K562 (cell line): ENCODE measurements around the gene ITGA6. TPM values are rescaled to one million over a fixed set of nuclear protein-coding genes. Genes with fewer than 3 reads are reported as not detected.
"Not testable (repeated sequence)": the region's sequence is repeated elsewhere in the genome, so short reads cannot be mapped to it uniquely, and the experiment has no call there.

Source experiments
- ATAC-seq: fragments of 200-7000 bp; cut with Tn5 transposase; 3 replicates; pipeline ENCODE4 v1.9.1; 2020; ENCODE audit warnings: moderate library complexity
- BruUV-seq: library from RNA; stranded (reverse); fragments of 400-500 nt; replicated peaks from 2 replicates; lab custom pipeline; 2021; lab: Mats Ljungman, UMichigan
- CTCF ChIA-PET: fragments of 300-600 bp; formaldehyde crosslinking; extraction: SDS; loops from one replicate; lab custom pipeline; 2021; ENCODE audit warnings: low intra/inter-chr PET ratio; lab: Yijun Ruan, JAX
- POLR2A ChIA-PET: fragments of 300-600, 350-650 bp; sonication (Branson Sonifier 250); formaldehyde crosslinking; extraction: SDS; loops from one replicate; lab custom pipeline; 2021; ENCODE audit warnings: antibody characterized with exemption, inconsistent platforms; lab: Yijun Ruan, JAX
- DNase-seq, 4 experiments: peaks; one replicate each; pipeline versions ENCODE4 v3.0.0 to v3.0.0-alpha.2; 2011 to 2018; ENCODE audit warnings: low spot score in 3 of 4, mixed read lengths in 3 of 4; ENCODE audit errors: extremely low read depth in 1 of 4
- FAIRE-seq: peaks from 2 replicates; lab custom pipeline; 2011; peaks lifted over from hg19 to GRCh38; lab: Jason Lieb, UNC
- H2AFZ ChIP-seq: 2 replicates; pipeline ENCODE4 v1.6.0; 2011; ENCODE audit warnings: low read depth, low read length, control low read depth, inconsistent platforms
- H3K27ac ChIP-seq: fragments of 200-600 bp; 3 replicates; pipeline ENCODE4 v1.8.0; 2011; ENCODE audit warnings: low read depth, mild to moderate bottlenecking, control low read depth, inconsistent platforms, low read length, moderate library complexity, mixed read lengths; ENCODE audit errors: extremely low read depth
- H3K27me3 ChIP-seq, 2 experiments: fragments of 300-600 bp in 1 of 2; 2 replicates in 1 of 2; 3 replicates in 1 of 2; pipeline versions ENCODE4 v1.6.0 to v1.8.0; 2011; ENCODE audit warnings: inconsistent platforms in 2 of 2, low read length in 2 of 2, mild to moderate bottlenecking in 1 of 2, mixed read lengths in 1 of 2, moderate library complexity in 1 of 2; ENCODE audit not compliant: control insufficient read depth in 2 of 2, insufficient read depth in 2 of 2
- H3K36me3 ChIP-seq: fragments of 300-600 bp; 3 replicates; pipeline ENCODE4 v1.8.0; 2011; ENCODE audit warnings: mild to moderate bottlenecking, low read length, inconsistent platforms; ENCODE audit not compliant: control insufficient read depth, insufficient read depth
- H3K4me1 ChIP-seq, 2 experiments: fragments of 200-600 bp in 1 of 2; replicated peaks in 1 of 2; 2 replicates in 1 of 2; 3 replicates in 1 of 2; pipeline versions ENCODE4 v1.5.1 to v1.8.0; 2011; ENCODE audit warnings: inconsistent platforms in 2 of 2, low read length in 2 of 2, mild to moderate bottlenecking in 1 of 2, mixed read lengths in 1 of 2, moderate library complexity in 1 of 2; ENCODE audit not compliant: control insufficient read depth in 2 of 2, insufficient read depth in 2 of 2
- H3K4me2 ChIP-seq: 2 replicates; pipeline ENCODE4 v1.6.1; 2011; ENCODE audit warnings: low read length, control low read depth, inconsistent platforms, mixed read lengths; ENCODE audit not compliant: insufficient read depth
- H3K4me3 ChIP-seq: fragments of 200-600 bp; sonication (generic), shearing (Covaris generic); 2 replicates; pipeline ENCODE4 v1.5.1; 2016; ENCODE audit warnings: control low read depth, inconsistent platforms
- H3K79me2 ChIP-seq: fragments of 200-600 bp; 3 replicates; pipeline ENCODE4 v1.8.0; 2011; ENCODE audit warnings: low read length, inconsistent platforms; ENCODE audit not compliant: control insufficient read depth, insufficient read depth
- H3K9ac ChIP-seq, 2 experiments: 2 replicates each; pipeline versions ENCODE4 v1.6.0 to v1.6.1; 2011; ENCODE audit warnings: low read depth in 2 of 2, low read length in 2 of 2, control low read depth in 1 of 2, inconsistent platforms in 1 of 2, mild to moderate bottlenecking in 1 of 2, mixed read lengths in 1 of 2; ENCODE audit not compliant: insufficient read depth in 1 of 2
- H3K9me1 ChIP-seq: one replicate; pipeline ENCODE4 v1.6.0; 2011; ENCODE audit warnings: inconsistent platforms, mild to moderate bottlenecking, low read length, moderate library complexity; ENCODE audit not compliant: control insufficient read depth, insufficient read depth
- H3K9me3 ChIP-seq: replicated peaks from 2 replicates; pipeline ENCODE4 v1.5.1; 2011; ENCODE audit warnings: low read depth, low read length, inconsistent platforms; ENCODE audit not compliant: control insufficient read depth, insufficient read depth
- H4K20me1 ChIP-seq: replicated peaks from 2 replicates; pipeline ENCODE4 v1.6.1; 2011; ENCODE audit warnings: low read length, inconsistent platforms, mixed read lengths; ENCODE audit not compliant: control insufficient read depth, insufficient read depth
- HDAC2 ChIP-seq: fragments of 450-650 bp; IDR thresholded peaks from 2 replicates; pipeline ENCODE4 v1.6.1; 2016; ENCODE audit warnings: mild to moderate bottlenecking
- HMGN3 ChIP-seq: IDR thresholded peaks from 2 replicates; pipeline ENCODE4 v1.6.1; 2011; ENCODE audit warnings: borderline replicate concordance, low read depth, mild to moderate bottlenecking, mixed read lengths, low read length; ENCODE audit not compliant: insufficient read length; ENCODE audit errors: extremely low read depth
- ILF3 ChIP-seq: fragments of 450-650 bp; IDR thresholded peaks from 2 replicates; pipeline ENCODE4 v1.6.1; 2018; ENCODE audit warnings: antibody characterized with exemption, mild to moderate bottlenecking, moderate library complexity, borderline replicate concordance
- MIER1 ChIP-seq: fragments of 450-650 bp; IDR thresholded peaks from 2 replicates; pipeline ENCODE4 v1.6.1; 2016; ENCODE audit warnings: antibody characterized with exemption, mild to moderate bottlenecking, low read depth
- WGBS: fragments of 100-300 bp; shearing (Covaris generic); methylation state at CpG from one replicate; pipeline ENCODE4 v1.1.6; 2016; ENCODE audit warnings: low coverage, mixed read lengths; ENCODE audit not compliant: insufficient coverage; ENCODE audit errors: missing lambda C conversion rate; 5-methylcytosine and 5-hydroxymethylcytosine counted together
- in situ Hi-C: fragments of 300-500 bp; cut with MboI; formaldehyde crosslinking; loops from 4 replicates; pipeline ENCODE4 v1.15.0; 2018; ENCODE audit warnings: inconsistent platforms, mixed read lengths
- intact Hi-C: fragments of 100-400 bp; cut with micrococcal nuclease; formaldehyde crosslinking; loops from 2 replicates; pipeline ENCODE4 v1.14.2; 2022
- polyA plus RNA-seq, 8 experiments: library from polyadenylated mRNA; depleted of rRNA in 4 of 8; stranded (reverse) in 5 of 8; unstranded in 3 of 8; fragments of >200 nt; fragmentation: Nextera tagmentation in 2 of 8; fragmentation: Illumina TruSeq in 1 of 8; extraction: Ambion mirVana in 2 of 8; extraction: Trizol in 1 of 8; gene quantifications; 2 replicates each; pipeline versions ENCODE4 v1.2.1 to v1.2.3, GENCODE V29; 2011 to 2014; ENCODE audit warnings: inconsistent platforms in 1 of 8, missing spikeins in 1 of 8
- total RNA-seq, 7 experiments: library from RNA; depleted of rRNA in 6 of 7; stranded (reverse); fragments of >200 nt in 6 of 7; fragmentation: Illumina TruSeq in 2 of 7; extraction: Trizol in 2 of 7; gene quantifications; 2 replicates each; pipeline versions ENCODE4 v1.2.1 to v1.2.3, GENCODE V29; 2011 to 2021; ENCODE audit warnings: low replicate concordance in 1 of 7
- TF ChIP-seq, protein P1 (sequence below), 2 experiments: fragments of 200-800 bp in 1 of 2; sonication (Bioruptor generic) in 1 of 2; sonication (generic) in 1 of 2; formaldehyde crosslinking in 1 of 2; IDR thresholded peaks in 1 of 2; conservative IDR thresholded peaks in 1 of 2; 2 replicates each; pipeline versions ENCODE4 v1.5.0 to v1.6.1; 2016 to 2020; ENCODE audit warnings: missing compliant biosample characterization in 1 of 2, missing genetic modification characterization in 1 of 2, missing genetic modification reagents in 1 of 2

ITGA6 gene
- total and polyA plus RNA-seq, 9 of the 15 experiments (the other 6 are each of a cell fraction or from before 2014, with no cell fraction given) = 0.01 to 0.29 (median 0.05) TPM; not detected in 5

DNA sequence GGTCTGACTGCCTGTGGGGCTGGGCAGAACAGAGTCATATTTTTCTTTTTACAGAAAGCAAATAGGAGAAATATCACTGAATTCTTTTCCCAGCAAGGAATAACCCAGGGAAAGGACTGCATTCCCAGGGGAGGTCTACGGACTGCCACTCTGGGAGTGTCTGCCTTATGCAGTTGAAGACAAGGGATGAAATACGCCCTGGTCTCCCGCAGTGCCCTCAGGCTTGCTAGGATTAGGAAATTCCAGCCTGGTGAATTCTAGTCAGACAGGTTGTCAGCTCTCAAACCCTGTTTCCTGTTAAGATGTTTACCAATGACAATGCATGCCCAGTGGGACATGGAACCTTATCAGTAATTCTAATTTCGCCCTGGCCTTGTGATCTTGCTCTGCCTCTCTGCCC, 98.2 kb downstream of the ITGA6 start (continued):
- TF ChIP-seq, protein P1, sequence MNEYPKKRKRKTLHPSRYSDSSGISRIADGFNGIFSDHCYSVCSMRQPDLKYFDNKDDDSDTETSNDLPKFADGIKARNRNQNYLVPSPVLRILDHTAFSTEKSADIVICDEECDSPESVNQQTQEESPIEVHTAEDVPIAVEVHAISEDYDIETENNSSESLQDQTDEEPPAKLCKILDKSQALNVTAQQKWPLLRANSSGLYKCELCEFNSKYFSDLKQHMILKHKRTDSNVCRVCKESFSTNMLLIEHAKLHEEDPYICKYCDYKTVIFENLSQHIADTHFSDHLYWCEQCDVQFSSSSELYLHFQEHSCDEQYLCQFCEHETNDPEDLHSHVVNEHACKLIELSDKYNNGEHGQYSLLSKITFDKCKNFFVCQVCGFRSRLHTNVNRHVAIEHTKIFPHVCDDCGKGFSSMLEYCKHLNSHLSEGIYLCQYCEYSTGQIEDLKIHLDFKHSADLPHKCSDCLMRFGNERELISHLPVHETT (CRISPR knock-in tag; conservative IDR thresholded peaks at IDR 0.05 in 1 of 2, IDR thresholded peaks at IDR 0.05 in 1 of 2) = no peak
- TF ChIP-seq, all 486 proteins: peak for 6

DNA sequence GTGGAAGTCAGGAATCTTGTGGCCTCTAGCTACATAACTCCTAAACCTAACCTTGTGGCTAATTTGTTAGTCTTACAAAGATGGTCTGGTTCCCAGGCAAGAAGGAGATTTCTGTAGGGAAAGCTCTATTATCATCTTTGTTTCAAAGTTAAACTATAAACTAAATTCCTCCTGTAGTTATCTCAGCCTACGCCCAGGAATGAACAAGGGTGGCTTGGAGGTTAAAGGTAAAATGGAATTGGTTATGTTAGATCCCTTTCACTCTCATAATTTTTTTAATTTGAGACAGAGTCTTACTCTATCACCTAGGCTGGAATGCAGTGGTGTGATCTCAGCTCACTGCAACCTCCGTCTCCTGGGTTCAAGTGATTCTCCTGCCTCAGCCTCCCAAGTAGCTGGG, 103.9 kb downstream of the ITGA6 start:
- no peak overlapping the region for H3K4me3 ChIP-seq
- ChIA-PET CTCF (no interaction called here), POLR2A (interaction anchor here (0.6 kb wide), 1 partner anchor 66 kb away, joined by 3 read pairs; no protein-coding TSS in a partner anchor)
- intact Hi-C loops (no loop called here), in situ Hi-C loops (no loop called here)
- H3K4me1 ChIP-seq = no peaks in the 10 kb centered on the region
- H3K4me2 ChIP-seq = no peak overlapping the region
- H3K9ac ChIP-seq = no peak overlapping the region
- ATAC-seq (no peak), DNase-seq (no peak), FAIRE-seq (no peak)
- no peaks in the 10 kb centered on the region for H3K36me3 ChIP-seq
- H3K9me1 ChIP-seq = no peaks in the 10 kb centered on the region
- no peaks in the 10 kb centered on the region for H3K79me2 ChIP-seq
- no peaks in the 10 kb centered on the region for H3K27me3 ChIP-seq
- no peaks in the 10 kb centered on the region for H4K20me1 ChIP-seq
- 8% methylated on average over 2 of the region's 2 CpGs for WGBS
- H3K9me3 ChIP-seq = peaks cover 2% of the 10 kb centered on the region; the same call in 1 of the 2 replicates
- TF ChIP-seq HMGN3 = no peak
- no peak for TF ChIP-seq HDAC2
- no peak for TF ChIP-seq ILF3
- no peak for TF ChIP-seq MIER1
- H3K27ac ChIP-seq = no peak overlapping the region
- H2AFZ ChIP-seq = no peak overlapping the region
- BruUV-seq = no TSS peak

DNA sequence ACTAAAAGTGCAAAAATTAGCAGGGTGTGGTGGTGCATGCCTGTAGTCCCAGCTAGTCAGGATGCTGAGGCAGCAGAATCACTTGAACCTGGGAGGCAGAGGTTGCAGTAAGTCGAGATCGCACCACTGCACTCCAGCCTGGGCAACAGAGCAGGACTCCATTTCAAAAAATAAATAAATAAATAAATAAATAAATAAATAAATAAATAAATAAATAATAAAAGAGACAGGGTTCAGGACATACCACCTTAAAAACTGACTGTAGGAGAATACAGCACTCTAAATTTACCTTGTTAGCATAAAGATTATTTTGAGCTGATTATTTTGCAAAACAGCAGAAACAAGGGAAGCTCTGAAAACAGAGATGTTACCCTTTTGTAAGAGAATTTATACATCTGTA, 105.1 kb downstream of the ITGA6 start:
- POLR2A ChIA-PET = interaction anchor here (0.6 kb wide), 1 partner anchor 24 kb away, joined by 3 read pairs; no protein-coding TSS in a partner anchor
- DNase-seq, H3K4me2 ChIP-seq, H3K4me1 ChIP-seq, intact Hi-C loops, H3K27ac ChIP-seq, H3K9me3 ChIP-seq, BruUV-seq, H3K27me3 ChIP-seq, H3K36me3 ChIP-seq, CTCF ChIA-PET, FAIRE-seq, H2AFZ ChIP-seq, in situ Hi-C loops, H3K9me1 ChIP-seq, H3K9ac ChIP-seq, H3K79me2 ChIP-seq, H4K20me1 ChIP-seq, H3K4me3 ChIP-seq, ATAC-seq: not testable (repeated sequence)
- WGBS = 0% methylated on average over 2 of the region's 2 CpGs
